DMS79 treated with DMSO at 0.1 percent for 48 hours (cell line): ENCODE data around the gene ENPP1.
"Not testable (repeated sequence)": the region's sequence is repeated elsewhere in the genome, so short reads cannot be mapped to it uniquely, and the experiment has no call there.

Experiments used
- DNase-seq: peaks from one replicate; lab custom pipeline; 2025; lab: John Stamatoyannopoulos, UW

ENPP1 gene

DNA sequence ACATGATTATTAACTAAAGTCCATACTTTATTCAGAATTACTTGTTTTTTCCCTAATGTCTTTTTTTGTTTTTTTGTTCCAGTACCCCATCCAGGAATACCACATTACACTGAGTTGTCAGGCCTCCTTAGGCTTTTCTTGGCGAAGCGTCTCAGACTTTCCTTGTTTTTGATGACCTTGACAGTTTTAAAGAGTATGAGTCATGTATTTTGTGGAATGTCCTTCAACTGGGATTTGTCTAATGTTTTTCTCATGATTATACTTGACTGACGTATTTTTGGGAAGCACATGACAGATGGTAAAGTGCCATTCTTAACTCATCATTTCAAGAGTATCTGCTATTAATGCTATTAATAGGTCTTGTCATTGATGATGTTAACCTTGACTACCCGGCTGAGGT lies 23.6 kb downstream of the ENPP1 start:
- DNase-seq, result no peak

DNA sequence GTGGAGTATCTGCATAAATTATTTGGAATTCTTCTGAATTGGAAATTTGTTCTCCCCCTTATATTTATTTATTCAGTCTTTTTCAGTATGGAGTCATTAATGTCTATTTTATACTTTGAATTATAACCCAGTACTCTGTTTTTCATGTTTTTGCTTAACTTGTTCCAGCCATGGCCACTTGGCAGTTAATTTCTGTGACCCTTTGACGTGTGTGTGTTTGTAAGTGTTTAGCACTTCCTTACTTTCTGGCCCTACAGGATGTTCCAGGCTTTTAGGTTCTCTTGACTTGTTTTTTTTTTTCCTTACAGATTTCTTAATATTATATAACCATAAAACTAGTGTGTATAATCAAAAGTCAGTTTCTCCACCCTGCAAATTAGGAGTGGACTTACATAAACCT lies 24.1 kb downstream of the ENPP1 start:
- no peak for DNase-seq

DNA sequence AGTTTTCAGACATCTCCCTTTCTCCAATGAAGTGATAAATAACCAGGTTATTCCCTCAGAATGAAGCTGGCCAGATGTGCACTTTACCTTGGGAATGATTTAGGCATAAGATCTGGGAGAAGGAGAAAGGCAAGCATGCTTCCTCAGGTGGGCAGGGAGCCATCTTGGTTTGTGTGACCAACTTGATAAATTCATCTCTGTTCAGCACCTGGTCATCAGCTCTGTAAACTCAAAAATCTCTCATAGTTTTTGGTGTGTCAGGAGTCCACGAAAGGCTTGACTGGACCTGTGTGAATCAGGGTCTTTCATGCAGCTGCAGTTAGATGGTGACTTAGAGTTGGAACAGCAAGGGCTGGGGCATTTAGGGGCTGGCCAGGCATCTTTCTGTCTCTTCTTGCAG lies 24.5 kb downstream of the ENPP1 start:
- no peak for DNase-seq

DNA sequence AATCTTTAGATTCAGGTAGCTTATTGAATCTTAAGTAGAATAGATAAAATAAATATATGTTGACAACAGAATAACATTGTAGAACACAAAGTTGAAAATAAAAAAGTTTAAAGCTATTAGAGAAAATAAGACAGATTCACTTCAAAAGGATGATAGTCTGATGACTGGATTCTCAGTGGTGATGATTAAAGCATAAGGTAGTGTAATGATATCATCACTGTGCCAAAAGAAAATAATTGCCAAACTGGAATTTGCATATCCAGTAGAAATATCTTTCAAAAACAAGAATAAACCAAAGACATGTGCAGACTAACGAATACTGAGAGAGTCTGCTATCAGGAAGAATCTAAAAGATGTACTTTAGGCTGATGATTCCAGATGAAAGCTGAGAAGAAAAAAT lies 30.2 kb downstream of the ENPP1 start:
- no peak for DNase-seq

DNA sequence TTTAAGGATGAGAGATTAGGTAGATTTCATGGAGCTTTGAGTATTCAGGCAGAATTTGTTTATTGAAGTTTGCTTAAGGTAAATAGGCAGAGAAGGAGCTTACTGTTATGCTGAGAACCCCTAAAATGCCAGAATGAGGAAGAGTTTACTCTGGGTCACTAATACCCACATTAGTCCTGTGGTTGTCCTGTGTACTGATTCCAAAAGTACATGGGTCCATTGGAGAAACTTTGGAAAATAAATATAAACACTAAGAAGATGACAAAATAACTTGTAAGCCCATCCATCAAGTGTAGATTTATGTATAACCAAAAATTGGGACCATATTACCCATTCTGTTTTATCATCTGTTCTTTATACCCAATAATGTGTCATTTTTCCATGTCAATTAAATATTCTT lies 31.6 kb downstream of the ENPP1 start:
- no peak for DNase-seq

DNA sequence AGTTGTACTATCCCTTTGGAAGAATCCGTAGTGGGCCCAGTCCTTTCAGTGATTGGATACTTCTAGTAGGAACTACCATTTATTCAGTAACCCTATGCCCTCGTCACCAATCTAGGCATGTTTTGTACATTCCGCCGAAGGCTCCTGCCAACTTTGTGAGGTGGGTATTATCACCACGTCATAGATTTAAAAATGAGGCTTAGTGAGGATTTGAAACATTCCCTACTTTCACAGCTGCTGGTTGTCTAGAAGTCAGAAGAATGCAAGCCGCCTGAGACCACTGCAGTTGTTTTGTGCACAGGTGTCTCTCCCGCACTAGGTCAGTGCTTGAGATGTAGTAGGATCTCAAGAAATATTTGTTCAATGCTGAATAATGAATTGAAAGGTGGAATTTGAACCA lies 32.6 kb downstream of the ENPP1 start:
- no peak for DNase-seq

DNA sequence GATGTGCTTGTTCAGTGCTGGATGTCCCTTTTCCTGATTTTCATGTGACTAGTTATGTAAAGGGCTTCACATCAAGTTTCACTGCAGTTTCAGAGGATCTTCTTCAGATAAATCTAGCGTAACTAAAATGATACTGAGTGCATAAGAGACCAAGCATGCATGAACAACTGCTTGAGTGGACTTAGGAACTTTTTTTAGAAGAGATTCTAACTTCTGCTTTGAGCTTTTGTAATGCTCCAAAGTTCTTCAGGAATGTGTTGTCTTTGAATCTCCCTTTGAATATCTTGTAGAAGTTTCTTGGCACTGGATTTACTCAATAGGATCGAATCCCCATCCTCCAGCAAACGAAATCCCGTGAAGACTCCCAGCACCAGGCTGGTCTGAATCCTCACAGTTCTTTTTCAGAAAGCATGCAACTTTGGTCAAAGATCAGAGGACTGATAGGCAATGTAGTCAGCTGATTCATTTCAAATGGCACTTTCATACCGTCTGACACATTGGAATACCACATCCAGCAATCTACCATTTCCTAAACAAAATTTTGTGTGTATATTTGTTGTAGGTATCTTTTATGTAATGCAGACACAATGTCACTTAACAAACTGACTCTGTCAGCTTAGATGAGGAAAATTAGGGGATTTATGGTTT lies 33.2 kb downstream of the ENPP1 start:
- no peak for DNase-seq

DNA sequence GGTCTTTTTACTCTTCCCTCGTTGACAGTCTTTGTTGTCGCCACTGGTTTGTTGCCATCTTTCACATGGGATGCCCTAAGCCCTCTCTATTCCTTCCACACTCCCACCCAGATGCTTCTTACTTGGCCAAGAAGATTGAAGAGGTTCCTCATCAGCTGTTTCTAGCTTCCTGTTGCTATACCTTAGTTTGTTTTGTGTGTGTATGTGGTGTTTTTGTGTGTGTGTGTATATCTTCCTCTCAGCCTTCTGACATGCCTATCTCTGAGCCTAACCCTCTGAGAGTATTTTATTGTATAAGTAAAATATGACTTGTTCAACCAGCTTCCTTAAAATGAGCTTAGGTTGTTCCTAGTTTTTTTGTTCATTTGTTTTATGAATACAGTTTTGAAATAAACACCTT lies 35.9 kb downstream of the ENPP1 start:
- DNase-seq, result no peak

DNA sequence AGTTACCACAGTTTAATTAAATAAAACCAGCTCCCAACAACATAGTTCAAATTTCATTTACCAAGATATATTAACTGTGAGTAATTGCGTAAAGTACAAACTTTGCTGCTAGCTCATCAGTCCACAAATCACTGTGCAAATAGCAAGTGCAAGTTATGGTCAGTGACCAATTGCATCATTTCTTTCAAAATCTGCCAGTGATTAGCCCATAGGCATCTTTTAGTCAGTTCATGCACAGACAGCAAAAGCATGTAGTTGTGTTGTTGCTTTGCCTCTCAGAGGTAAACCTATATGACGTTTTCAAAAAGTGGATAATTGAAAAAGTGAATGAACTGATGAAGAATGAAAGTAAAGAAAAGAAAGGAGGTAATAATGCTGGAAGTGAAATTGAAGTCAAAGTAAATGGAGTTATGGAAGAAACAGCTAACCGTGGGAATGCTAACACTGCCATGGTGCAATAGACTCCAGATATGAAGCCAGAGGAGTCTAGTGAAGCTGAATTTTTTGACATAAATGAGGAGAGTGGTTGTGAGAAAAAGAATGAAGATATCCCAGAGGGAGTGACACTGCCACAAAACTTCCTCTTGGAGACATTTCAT lies 36.5 kb downstream of the ENPP1 start:
- no peak for DNase-seq

DNA sequence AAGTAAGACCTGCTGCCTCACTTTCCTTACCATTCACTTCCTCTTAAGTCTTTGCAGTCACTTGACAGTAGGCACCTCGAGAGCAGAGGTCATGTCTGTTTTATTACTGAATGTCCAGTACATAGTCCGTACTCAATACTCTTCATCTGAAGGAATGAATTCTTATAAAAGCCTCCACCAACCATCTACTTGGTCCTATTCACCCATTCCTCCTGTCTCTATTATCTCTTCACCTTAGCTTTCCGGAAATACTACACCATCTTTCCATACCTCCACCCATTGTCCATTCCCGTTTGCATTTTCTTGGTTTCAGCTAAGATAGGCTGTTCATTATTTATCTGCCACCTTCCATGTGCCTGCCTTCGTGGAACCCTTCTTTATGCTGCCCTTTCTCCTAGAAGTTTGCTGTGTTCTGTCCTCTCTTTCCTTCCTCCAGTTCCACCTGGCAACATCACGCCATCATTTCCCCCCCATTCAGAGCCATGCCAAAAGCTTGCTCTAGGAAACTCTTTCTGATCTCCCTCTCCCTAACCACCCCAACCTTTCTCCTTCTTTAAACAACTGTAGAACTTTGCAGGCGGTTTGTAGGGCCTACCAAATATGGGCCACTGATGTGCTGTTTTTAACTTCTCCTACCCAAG lies 38.3 kb downstream of the ENPP1 start:
- no peak for DNase-seq

DNA sequence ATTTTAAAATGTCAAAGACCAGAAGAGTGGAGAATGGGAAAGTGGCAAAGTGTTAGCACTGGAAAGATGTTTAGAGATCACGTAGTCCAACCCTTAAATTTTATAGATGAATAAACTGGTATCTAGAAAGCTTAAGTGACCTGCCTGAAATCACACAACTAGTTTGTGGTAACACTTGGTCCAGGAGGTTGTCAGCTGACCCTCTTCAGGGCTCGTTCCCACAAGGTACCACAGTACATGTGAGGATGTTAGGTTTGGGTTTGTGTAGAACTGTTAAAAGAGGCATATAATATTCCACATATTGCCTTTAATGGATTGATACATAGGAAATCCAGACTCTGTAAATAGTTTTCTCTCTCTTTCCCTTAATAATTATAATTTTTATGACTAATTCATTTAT lies 39.1 kb downstream of the ENPP1 start:
- DNase-seq, result no peak

DNA sequence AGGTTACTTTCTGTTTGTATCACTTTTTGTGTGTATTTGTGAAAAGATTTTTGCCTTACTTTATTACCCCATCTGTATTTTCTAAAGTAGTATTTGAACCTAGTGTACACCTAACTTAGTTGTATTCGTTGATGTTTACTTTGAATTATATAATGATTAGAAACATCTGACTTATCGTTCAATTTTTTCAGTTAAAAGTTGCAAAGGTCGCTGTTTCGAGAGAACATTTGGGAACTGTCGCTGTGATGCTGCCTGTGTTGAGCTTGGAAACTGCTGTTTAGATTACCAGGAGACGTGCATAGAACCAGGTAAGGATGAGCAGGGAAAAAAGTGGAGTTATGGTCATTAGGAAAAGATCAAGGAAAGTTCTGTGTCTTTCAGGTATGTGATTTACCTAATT lies 42.0 kb downstream of the ENPP1 start:
- no peak for DNase-seq

DNA sequence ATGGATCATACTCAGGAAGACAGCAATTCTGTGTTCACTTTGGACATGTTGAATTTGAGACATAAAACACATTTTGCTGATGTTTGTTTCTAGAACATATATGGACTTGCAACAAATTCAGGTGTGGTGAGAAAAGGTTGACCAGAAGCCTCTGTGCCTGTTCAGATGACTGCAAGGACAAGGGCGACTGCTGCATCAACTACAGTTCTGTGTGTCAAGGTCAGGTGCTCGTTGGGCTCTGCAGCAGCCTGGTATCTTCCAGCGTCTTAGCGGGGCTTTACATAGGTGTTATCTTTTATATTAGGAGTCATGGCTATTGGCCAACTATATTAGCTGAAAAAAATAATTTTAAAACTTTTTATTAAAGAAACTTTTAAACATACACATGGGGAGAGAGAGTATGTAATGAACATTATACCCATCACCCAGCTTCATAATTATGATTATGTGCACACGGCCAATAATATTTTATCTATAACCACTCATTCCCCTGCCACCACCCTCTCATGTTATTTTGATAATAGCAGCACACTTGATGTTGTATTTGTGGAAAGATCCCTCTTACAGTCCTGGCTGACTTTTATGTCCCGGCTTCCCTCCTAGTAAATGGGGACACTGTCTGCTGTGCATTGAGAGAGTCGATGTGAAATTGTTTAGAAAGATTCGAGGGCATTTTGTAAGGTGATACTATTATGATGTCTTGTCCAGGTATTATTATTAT lies 43.4 kb downstream of the ENPP1 start:
- DNase-seq, result no peak

DNA sequence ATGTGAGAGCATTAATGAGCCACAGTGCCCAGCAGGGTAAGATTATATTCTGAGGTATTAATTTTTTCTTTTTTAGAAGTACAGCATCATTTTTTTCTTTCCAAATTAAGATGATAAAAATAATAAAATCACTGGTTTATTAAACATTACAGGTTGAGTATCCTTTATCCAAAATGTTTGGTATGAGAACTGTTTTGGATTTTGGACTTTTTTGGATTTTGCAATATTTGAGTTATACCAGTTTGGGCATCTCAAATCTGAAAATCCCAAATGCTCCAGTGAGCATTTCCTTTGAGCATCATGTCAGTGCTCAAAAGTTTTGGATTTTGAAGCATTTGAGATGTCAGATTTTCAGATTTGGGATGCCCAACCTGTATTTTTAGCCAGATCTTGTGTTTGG lies 44.4 kb downstream of the ENPP1 start:
- no peak for DNase-seq

DNA sequence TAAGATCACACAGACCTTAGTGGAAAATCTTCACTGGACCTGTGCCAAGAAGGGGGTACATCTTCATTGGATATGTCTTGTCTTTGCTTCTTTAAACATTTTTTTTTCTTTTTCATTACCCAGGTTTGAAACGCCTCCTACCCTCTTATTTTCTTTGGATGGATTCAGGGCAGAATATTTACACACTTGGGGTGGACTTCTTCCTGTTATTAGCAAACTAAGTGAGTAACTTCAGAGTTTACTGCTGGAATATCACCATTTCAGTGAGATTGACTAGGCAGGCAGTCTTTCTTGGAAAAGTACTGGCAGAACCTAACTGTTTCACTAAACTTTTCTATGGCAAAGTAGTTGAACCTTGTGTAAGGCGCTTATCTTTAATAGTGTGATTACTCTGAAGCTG lies 47.0 kb downstream of the ENPP1 start:
- DNase-seq, result no peak

DNA sequence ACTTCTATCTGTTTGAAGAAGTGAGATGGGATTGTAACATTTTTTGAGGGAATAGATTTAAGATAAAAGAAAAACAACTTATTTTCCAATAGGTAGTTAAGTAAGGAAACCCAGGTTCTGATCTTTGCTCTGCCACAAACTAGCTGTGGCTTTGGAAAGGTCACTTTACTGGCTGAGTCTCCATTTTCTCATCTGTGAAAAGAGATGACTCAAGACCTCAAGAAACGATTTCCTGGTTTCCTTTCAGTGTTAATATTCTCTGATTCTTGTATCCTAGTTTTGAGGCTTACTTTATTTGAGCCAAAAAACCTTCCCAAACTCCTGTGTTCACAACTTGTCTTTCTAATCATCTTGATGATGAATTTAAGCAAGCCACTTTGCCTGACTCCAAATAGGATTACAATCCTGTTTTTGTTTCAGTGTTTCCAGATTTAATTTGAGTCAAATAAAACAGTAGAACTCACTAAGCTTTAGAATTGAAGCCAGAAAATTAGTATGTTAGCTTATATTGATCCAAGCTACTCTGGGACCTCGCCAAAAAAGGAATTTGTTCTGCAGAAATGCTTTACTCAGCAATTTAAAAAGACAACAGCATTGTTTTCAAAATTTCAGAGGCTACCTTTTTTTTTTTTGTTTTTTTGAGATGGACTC lies 51.1 kb downstream of the ENPP1 start:
- DNase-seq, result no peak

DNA sequence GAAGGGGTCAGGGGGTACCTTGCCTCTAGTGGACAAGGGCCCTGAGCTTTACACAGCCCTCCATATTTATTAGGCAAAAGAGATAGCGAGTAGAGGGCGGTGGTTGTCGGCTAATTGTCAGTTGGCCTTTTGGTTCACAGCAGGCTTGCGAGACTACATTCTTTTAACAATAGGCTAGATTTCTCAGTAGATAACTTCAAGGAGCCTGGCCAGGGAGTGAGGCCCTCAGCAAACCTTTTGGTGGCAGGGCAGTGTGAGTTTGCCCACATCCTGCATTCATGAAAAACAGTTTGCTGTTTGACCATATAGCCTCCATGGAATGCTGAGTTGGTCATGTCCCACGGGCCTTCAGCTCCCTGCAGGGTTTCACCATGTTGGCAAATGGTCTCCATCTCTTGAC lies 51.8 kb downstream of the ENPP1 start:
- not testable (repeated sequence) for DNase-seq

DNA sequence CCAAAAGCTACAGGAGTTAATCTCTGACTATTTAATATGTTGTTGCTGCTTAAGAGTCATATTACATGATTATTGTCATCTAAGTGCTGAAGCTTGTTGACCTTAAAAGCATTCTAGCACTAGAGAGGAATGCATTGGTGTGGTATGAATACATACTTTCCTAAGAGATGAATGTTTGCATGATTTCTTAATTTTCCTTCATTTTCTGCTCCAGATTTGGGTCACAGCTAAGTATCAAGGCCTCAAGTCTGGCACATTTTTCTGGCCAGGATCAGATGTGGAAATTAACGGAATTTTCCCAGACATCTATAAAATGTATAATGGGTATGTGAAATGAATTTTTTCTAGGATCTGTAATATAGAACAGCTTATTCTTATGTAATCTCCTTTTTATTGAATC lies 53.6 kb downstream of the ENPP1 start:
- DNase-seq, result no peak

DNA sequence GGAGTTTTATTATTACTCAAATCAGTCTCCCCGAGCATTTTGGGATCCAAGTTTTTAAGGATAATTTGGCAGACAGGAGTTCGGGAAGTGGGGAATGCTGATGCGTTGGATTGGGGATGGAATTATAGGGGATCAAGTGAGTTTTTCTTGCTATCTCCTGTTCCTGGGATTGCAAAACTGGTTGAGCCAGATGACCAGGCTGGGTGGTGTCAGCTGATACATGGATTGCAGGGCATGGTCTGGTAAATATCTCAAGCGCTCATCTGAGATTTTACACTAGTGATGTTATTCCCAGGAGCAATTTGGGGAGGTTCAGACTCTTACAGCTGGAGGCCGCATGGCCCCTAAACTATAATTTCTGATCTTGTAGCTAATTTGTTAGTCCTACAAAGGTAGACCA lies 54.7 kb downstream of the ENPP1 start:
- no peak for DNase-seq

DNA sequence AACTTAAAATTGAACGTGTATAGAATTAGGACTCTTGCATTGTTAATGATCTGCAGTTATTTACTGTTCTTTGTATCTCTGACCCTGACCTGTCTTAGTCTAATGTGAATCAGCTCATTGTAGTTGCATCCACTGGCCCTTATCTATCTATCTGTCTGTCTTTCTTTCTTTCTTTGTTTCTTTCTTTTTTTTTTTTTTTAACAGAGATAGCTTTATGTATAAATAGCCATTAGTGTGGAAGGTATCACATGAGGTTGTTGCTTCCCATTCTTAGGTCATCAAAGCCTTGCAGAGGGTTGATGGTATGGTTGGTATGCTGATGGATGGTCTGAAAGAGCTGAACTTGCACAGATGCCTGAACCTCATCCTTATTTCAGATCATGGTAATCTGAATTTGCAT lies 59.9 kb downstream of the ENPP1 start:
- no peak for DNase-seq

DNA sequence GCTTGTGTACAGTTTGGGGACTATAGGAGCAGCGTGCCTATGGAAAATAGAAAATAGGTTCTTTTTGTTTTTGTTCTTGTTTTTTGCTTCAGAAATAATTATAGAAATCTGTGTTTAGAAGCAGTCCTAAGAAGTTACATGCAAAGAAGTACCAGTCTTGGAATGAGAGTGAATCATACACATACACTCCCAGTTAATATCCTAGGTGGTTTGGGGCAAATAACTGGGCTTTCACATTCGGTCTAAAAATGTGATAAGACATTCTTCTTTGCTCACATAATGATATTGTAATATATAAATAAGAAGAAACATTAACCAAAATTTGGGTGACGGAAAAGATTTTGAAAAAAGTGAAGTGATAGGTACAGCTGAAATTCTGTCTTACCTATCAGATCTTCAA lies 61.0 kb downstream of the ENPP1 start:
- DNase-seq, result no peak

DNA sequence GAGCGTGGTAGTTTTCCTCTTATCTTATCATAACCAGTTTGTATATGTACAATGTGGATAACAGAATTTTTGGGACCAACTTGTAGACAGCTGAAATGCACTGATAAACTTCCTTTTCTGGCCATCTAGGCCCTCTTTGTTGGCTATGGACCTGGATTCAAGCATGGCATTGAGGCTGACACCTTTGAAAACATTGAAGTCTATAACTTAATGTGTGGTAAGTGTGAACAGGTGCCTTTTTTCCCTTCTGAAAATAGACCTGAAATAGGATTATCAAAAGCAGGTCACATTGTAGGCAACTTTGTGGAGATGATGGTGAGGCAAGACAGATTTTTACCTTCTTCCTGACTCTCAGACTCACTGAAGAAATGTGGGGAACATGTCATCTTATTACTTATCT lies 67.8 kb downstream of the ENPP1 start:
- no peak for DNase-seq

DNA sequence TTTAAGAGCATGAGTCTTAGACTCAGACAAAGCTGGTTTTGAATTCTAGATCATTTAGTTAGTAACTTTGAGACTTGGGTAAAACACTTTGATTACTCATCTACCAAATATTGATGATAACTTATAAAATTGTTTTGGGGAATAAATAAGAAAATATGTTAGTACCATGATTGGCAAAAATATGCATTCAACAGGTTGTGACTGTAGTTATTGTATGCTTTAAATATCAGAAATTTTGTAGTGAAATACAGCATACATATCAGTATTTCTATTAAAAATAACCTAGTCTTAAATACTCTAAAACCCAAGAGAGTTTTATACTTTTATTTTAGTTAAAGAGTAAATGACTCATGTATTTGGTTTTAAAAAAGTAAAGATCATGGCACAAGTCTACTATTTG lies 68.7 kb downstream of the ENPP1 start:
- no peak for DNase-seq
